CD14-positive monocyte (primary cell): ENCODE measurements around the gene IL23R. TPM values are rescaled to one million over a fixed set of nuclear protein-coding genes. Genes with fewer than 3 reads are reported as not detected.

ENCODE experiments used
- DNase-seq, 3 donors: peaks; one replicate each; pipeline ENCODE4 v3.0.0-alpha.2; 2011 to 2022
- H2AFZ ChIP-seq: 2 replicates; pipeline ENCODE4 v1.6.0; 2012; ENCODE audit warnings: mild to moderate bottlenecking, low read depth, low read length, inconsistent platforms; ENCODE audit not compliant: insufficient read depth, poor library complexity, severe bottlenecking
- H3K27ac ChIP-seq, 2 donors: 1 replicate in 1 of 2; 2 replicates in 1 of 2; pipeline ENCODE4 v1.5.1; 2012 to 2013; ENCODE audit warnings: low read length in 2 of 2, control low read depth in 1 of 2, inconsistent platforms in 1 of 2, low read depth in 1 of 2, mild to moderate bottlenecking in 1 of 2
- H3K27me3 ChIP-seq, 2 donors: one replicate each; pipeline versions ENCODE4 v1.6.0 to v1.6.1; 2011 to 2013; ENCODE audit warnings: low read length in 2 of 2; ENCODE audit not compliant: control insufficient read depth in 2 of 2, insufficient read depth in 2 of 2
- H3K36me3 ChIP-seq, 2 donors: replicated peaks in 1 of 2; 1 replicate in 1 of 2; 2 replicates in 1 of 2; pipeline versions ENCODE4 v1.5.1 to v1.6.1; 2012 to 2013; ENCODE audit warnings: low read length in 2 of 2, control low read depth in 1 of 2, inconsistent platforms in 1 of 2, mild to moderate bottlenecking in 1 of 2; ENCODE audit not compliant: insufficient read depth in 2 of 2, control insufficient read depth in 1 of 2
- H3K4me1 ChIP-seq, 2 donors: 1 replicate in 1 of 2; 2 replicates in 1 of 2; pipeline versions ENCODE4 v1.5.1 to v1.6.1; 2012 to 2013; ENCODE audit warnings: low read length in 2 of 2, control low read depth in 1 of 2, inconsistent platforms in 1 of 2, mild to moderate bottlenecking in 1 of 2, moderate library complexity in 1 of 2; ENCODE audit not compliant: insufficient read depth in 2 of 2, control insufficient read depth in 1 of 2
- H3K4me2 ChIP-seq: replicated peaks from 2 replicates; pipeline ENCODE3; 2012; ENCODE audit warnings: low read length, moderate library complexity, mild to moderate bottlenecking; ENCODE audit not compliant: poor library complexity, severe bottlenecking; ENCODE audit errors: extremely low read depth
- H3K4me3 ChIP-seq, 3 experiments: fragments of 200-600 bp in 1 of 3; sonication (generic) in 1 of 3; replicated peaks in 1 of 3; 1 replicate in 2 of 3; 2 replicates in 1 of 3; pipeline ENCODE4 v1.5.1; 2011 to 2013; ENCODE audit warnings: low read length in 3 of 3, mild to moderate bottlenecking in 3 of 3, control low read depth in 2 of 3, low read depth in 2 of 3, inconsistent platforms in 1 of 3, moderate library complexity in 1 of 3
- H3K79me2 ChIP-seq: 2 replicates; pipeline ENCODE4 v1.6.0; 2012; ENCODE audit warnings: mild to moderate bottlenecking, control low read depth, inconsistent platforms, low read length, moderate library complexity; ENCODE audit not compliant: insufficient read depth
- H3K9ac ChIP-seq: 2 replicates; pipeline ENCODE4 v1.6.0; 2017; ENCODE audit warnings: low read length, mild to moderate bottlenecking; ENCODE audit not compliant: insufficient read depth, poor library complexity, severe bottlenecking
- H3K9me3 ChIP-seq, 2 donors: replicated peaks in 1 of 2; 1 replicate in 1 of 2; 2 replicates in 1 of 2; pipeline versions ENCODE4 v1.5.1 to v1.6.1; 2012 to 2013; ENCODE audit warnings: low read length in 2 of 2, control low read depth in 1 of 2; ENCODE audit not compliant: control insufficient read depth in 1 of 2, insufficient read depth in 1 of 2
- H4K20me1 ChIP-seq: 2 replicates; pipeline ENCODE4 v1.6.0; 2012; ENCODE audit warnings: mild to moderate bottlenecking, low read length, control low read depth, moderate library complexity; ENCODE audit not compliant: insufficient read depth
- H3K27ac Mint-ChIP-seq, 7 donors: one replicate each; pipeline ENCODE4 v1.8.0; 2020; ENCODE audit warnings: mild to moderate bottlenecking in 7 of 7, mixed read lengths in 7 of 7, moderate library complexity in 6 of 7, inconsistent platforms in 2 of 7
- H3K27me3 Mint-ChIP-seq, 3 donors: one replicate each; pipeline ENCODE4 v1.8.0; 2021 to 2022; ENCODE audit warnings: low read depth in 3 of 3, mild to moderate bottlenecking in 3 of 3, mixed read lengths in 3 of 3, moderate library complexity in 3 of 3, inconsistent platforms in 1 of 3
- H3K36me3 Mint-ChIP-seq, 2 donors: one replicate each; pipeline ENCODE4 v1.8.0; 2020; ENCODE audit warnings: mixed read lengths in 2 of 2, inconsistent platforms in 1 of 2, mild to moderate bottlenecking in 1 of 2
- H3K4me1 Mint-ChIP-seq: one replicate; pipeline ENCODE4 v1.8.0; 2020; ENCODE audit warnings: mild to moderate bottlenecking, mixed read lengths
- H3K4me3 Mint-ChIP-seq, 2 donors: one replicate each; pipeline ENCODE4 v1.8.0; 2020; ENCODE audit warnings: mild to moderate bottlenecking in 2 of 2, mixed read lengths in 2 of 2, moderate library complexity in 1 of 2
- H3K9me3 Mint-ChIP-seq, 7 donors: one replicate each; pipeline ENCODE4 v1.8.0; 2020 to 2022; ENCODE audit warnings: mixed read lengths in 7 of 7, mild to moderate bottlenecking in 6 of 7, moderate library complexity in 6 of 7, inconsistent platforms in 2 of 7
- WGBS: methylation state at CpG from one replicate; pipeline ENCODE4 v1.1.5; 2013; ENCODE audit warnings: missing lambda C conversion rate; ENCODE audit not compliant: insufficient coverage; 5-methylcytosine and 5-hydroxymethylcytosine counted together
- intact Hi-C, 2 donors: fragments of 100-400 bp; cut with micrococcal nuclease; formaldehyde crosslinking; loops; one replicate each; pipeline versions ENCODE4 v1.15.0 to v1.15.1; 2023
- polyA plus RNA-seq, 3 donors: library from polyadenylated mRNA; depleted of rRNA in 1 of 3; unstranded in 2 of 3; stranded (reverse) in 1 of 3; fragments of 300-500 nt in 2 of 3; fragments of >200 nt in 1 of 3; fragmentation: Illumina TruSeq in 2 of 3; gene quantifications; 1 replicate in 2 of 3; 2 replicates in 1 of 3; pipeline ENCODE4 v1.2.3, GENCODE V29; 2012 to 2021
- TF ChIP-seq, protein P1 (sequence below): fragments of 200-600 bp; IDR thresholded peaks from one replicate; pipeline ENCODE4 v1.8.0; 2022; ENCODE audit warnings: antibody characterized with exemption, mild to moderate bottlenecking

The IL23R gene
- polyA plus RNA-seq, 3 donors, result not detected

DNA sequence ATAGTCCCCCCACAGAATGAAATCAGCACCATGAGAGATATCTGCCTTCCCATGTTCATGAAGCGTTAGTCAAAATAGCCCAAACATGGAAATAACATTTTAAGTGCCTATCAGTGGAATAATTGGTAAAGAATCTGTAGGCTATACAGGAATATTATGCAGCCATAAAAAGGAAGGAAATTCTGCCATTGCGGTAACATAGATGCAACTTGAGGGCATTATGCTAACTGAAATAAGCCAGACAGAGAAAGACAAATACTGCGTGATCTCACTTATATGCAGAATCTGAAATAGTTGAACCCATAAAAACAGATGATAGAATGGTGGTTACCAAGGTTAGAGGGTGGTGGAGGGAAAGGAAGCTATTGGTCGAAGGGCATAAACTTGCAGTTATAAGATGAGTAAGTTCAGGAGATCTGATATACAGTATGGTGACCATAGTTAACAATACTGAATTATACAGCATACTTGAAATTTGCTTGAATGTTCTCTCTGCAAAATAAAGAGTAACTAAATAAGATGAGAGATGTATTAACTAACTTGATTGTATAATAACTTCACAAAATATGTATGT, 699 bp upstream of the IL23R start:
- TF ChIP-seq, protein P1, sequence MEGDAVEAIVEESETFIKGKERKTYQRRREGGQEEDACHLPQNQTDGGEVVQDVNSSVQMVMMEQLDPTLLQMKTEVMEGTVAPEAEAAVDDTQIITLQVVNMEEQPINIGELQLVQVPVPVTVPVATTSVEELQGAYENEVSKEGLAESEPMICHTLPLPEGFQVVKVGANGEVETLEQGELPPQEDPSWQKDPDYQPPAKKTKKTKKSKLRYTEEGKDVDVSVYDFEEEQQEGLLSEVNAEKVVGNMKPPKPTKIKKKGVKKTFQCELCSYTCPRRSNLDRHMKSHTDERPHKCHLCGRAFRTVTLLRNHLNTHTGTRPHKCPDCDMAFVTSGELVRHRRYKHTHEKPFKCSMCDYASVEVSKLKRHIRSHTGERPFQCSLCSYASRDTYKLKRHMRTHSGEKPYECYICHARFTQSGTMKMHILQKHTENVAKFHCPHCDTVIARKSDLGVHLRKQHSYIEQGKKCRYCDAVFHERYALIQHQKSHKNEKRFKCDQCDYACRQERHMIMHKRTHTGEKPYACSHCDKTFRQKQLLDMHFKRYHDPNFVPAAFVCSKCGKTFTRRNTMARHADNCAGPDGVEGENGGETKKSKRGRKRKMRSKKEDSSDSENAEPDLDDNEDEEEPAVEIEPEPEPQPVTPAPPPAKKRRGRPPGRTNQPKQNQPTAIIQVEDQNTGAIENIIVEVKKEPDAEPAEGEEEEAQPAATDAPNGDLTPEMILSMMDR, result no peak
- no peaks in the 10 kb centered on the region for H3K9me3 ChIP-seq
- Mint-ChIP-seq H3K4me1 (no peaks in the 10 kb centered on the region), H3K27ac (no peak overlapping the region), H3K9me3 (peaks cover 0 to 3% (median 0%) of the 10 kb centered on the region in 7 donors), H3K27me3 (peaks cover 5 to 7% (median 6%) of the 10 kb centered on the region in 3 donors), H3K4me3 (no peak overlapping the region), H3K36me3 (no peaks in the 10 kb centered on the region)
- H3K4me3 ChIP-seq, result no peak overlapping the region
- no peaks in the 10 kb centered on the region for H3K36me3 ChIP-seq
- no peak overlapping the region for H2AFZ ChIP-seq
- no peak overlapping the region for H3K9ac ChIP-seq
- H3K27ac ChIP-seq, result no peak overlapping the region
- intact Hi-C loops, result no loop called here
- H3K79me2 ChIP-seq, result no peaks in the 10 kb centered on the region
- H4K20me1 ChIP-seq, result no peaks in the 10 kb centered on the region
- no peak for DNase-seq
- H3K4me1 ChIP-seq, result no peaks in the 10 kb centered on the region
- 100% methylated on average over 2 of the region's 4 CpGs for WGBS
- no peaks in the 10 kb centered on the region for H3K27me3 ChIP-seq
- no peak overlapping the region for H3K4me2 ChIP-seq

DNA sequence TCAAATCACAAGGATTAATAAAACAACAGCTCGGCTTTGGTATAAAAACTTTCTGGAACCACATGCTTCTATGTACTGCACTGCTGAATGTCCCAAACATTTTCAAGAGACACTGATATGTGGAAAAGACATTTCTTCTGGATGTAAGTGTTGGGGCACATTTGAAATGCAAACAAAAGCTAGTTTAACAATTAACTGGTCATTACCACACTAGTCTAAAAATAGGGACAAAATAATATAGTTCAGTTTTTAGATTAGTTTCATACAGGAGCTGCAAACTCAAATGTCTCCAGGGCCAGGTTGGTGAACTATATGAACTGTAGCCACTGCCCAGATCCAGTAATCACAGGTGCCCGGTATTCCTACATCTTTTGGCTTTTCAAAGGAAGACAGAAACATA, 3.2 kb downstream of the IL23R start:
- Mint-ChIP-seq H3K36me3 (no peaks in the 10 kb centered on the region), H3K27me3 (peaks cover 3 to 10% (median 6%) of the 10 kb centered on the region in 3 donors), H3K4me1 (no peaks in the 10 kb centered on the region), H3K4me3 (no peak overlapping the region), H3K9me3 (no peaks in the 10 kb centered on the region), H3K27ac (no peak overlapping the region)
- intact Hi-C loops, result no loop called here
- no peak overlapping the region for H3K27ac ChIP-seq
- H3K27me3 ChIP-seq, result no peaks in the 10 kb centered on the region
- TF ChIP-seq, protein P1, result no peak
- H3K36me3 ChIP-seq, result no peaks in the 10 kb centered on the region
- no peaks in the 10 kb centered on the region for H4K20me1 ChIP-seq
- H3K9me3 ChIP-seq, result no peaks in the 10 kb centered on the region
- no peaks in the 10 kb centered on the region for H3K79me2 ChIP-seq
- no peaks in the 10 kb centered on the region for H3K4me1 ChIP-seq
- no peak overlapping the region for H3K9ac ChIP-seq
- WGBS, result 100% methylated on average over 1 of the region's 2 CpGs
- no peak overlapping the region for H3K4me3 ChIP-seq
- H2AFZ ChIP-seq, result no peak overlapping the region
- H3K4me2 ChIP-seq, result no peak overlapping the region
- DNase-seq, result no peak
